ENCODE data around the gene SHISA3. TPM values are rescaled to one million over a fixed set of nuclear protein-coding genes. Genes with fewer than 3 reads are reported as not detected.

Gene SHISA3
- total and polyA plus RNA-seq, 2 of the 8 experiments (the other 6 are each of a cell fraction or from before 2014, with no cell fraction given) = 2.0 to 9.3 TPM

DNA sequence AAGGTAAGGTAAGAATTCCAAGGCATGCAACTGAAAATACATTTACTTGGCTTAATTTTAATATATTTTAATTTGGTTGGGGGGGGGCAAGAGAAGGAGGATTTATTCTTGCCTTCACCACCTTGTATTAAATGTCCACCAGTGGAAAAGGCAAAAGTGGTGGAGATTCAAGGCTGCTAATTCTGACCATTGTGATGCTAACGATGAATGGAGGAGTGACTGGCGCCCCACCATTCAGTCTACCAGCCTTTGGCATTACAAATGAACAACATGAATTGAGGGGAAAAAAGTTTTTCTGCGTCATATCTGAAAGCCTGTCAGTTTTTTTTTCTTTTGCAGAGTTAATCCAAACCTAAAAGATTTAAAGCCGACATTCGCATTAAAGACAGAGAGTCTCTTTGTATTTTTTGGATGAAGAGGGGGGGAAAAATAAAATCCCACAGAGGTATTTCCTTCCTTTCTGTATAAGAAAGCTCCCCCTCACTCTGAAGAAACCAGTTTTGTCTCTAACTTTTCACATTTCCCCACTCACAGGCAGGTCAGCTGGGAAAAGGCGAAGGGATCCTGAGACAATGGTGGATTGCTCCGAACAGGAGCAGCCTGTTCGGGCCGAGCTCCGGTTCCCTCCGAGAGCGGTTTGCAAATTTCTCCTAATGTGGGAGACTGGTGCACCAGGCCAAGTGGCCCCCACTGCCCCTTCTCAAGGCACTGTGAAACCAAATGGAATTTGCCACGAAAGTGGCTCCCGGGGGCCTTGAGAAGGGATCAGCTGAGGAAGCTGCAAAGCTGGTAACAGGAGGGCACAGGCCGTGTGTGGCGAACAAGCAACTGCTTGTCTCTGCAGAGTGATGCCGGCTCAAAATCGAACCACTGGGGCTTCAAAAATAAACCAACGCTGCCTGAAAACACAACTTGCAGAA, 28.1 kb downstream of the SHISA3 start:
- H2BK12ac ChIP-seq (ENCODE audit: low read depth, low read length) = no peak overlapping the region
- POLR2A ChIA-PET (ENCODE audit: partially characterized antibody) = no interaction called here

More for the DNA sequence above, 28.1 kb downstream of the SHISA3 start:
- H3K79me2 ChIP-seq (ENCODE audit: control insufficient read depth in 1 of 2, insufficient read depth in 2 of 2, low read length in 2 of 2) = no peaks in the 10 kb centered on the region
- H2BK5ac ChIP-seq (ENCODE audit: low read depth, low read length) = peak overlapping the region; percentile 21; the same call in 1 of the 2 replicates
- no peak overlapping the region for H3K9ac ChIP-seq (replicated peaks in 1 of 4; ENCODE audit: extremely low read depth in 1 of 4, low read depth in 3 of 4, low read length in 3 of 4)
- H3K18ac ChIP-seq (ENCODE audit: extremely low read depth, low read length) = peak overlapping the region; percentile 36; the same call in 1 of the 2 replicates
- no peak overlapping the region for H3K23ac ChIP-seq (ENCODE audit: insufficient read length)
- no peaks in the 10 kb centered on the region for H4K20me1 ChIP-seq (replicated peaks in 1 of 2; ENCODE audit: control insufficient read depth in 1 of 2, insufficient read depth in 2 of 2, low read length in 2 of 2)
- peaks cover 0 to 3% (median 0%) of the 10 kb centered on the region in 4 experiments; a peak in 2 of 7 replicates for H3K27me3 ChIP-seq (replicated peaks in 1 of 4; ENCODE audit: control insufficient read depth in 3 of 4, extremely low read depth in 1 of 4, insufficient read depth in 3 of 4, low read length in 3 of 4)
- H3K36me3 ChIP-seq (ENCODE audit: control insufficient read depth in 2 of 4, insufficient read depth in 4 of 4, low read length in 3 of 4) = no peaks in the 10 kb centered on the region; a peak in 1 of 8 replicates
- H2BK20ac ChIP-seq (ENCODE audit: low read length) = no peak overlapping the region
- H4K91ac ChIP-seq (replicated peaks; ENCODE audit: insufficient read length, low read length) = no peak overlapping the region
- H3K4ac ChIP-seq (replicated peaks; ENCODE audit: insufficient read length, low read depth, low read length) = no peak overlapping the region
- FAIRE-seq = peak; percentile 94
- H2BK120ac ChIP-seq (replicated peaks; ENCODE audit: low read depth, low read length) = peak overlapping the region; percentile 52
- no peak overlapping the region for H2AFZ ChIP-seq (ENCODE audit: low read length)
- H4K8ac ChIP-seq (ENCODE audit: extremely low read depth, insufficient read depth, low read length) = peak overlapping the region; percentile 90
- H3K27ac ChIP-seq (ENCODE audit: low read depth, low read length) = peak overlapping the region; percentile 57; the same call in 1 of the 2 replicates
- no peak overlapping the region for H2AK5ac ChIP-seq (ENCODE audit: low read depth, low read length)
- H3K79me1 ChIP-seq (ENCODE audit: low read depth, low read length) = no peaks in the 10 kb centered on the region
- H3K23me2 ChIP-seq (ENCODE audit: low read depth, low read length) = no peaks in the 10 kb centered on the region
- peak; percentile 31 for TF ChIP-seq NANOG (IDR thresholded peaks at IDR 0.05; ENCODE audit: insufficient read depth, low read depth, low read length, poor library complexity, severe bottlenecking)
- no peak for TF ChIP-seq CHD1 (IDR thresholded peaks at IDR 0.05; ENCODE audit: low read depth, low read length)
- TF ChIP-seq POU5F1 (IDR thresholded peaks at IDR 0.05; ENCODE audit: low read depth, low read length) = peak; percentile 75; the same call in 1 of the 2 replicates
- no peak for TF ChIP-seq JUND (IDR thresholded peaks at IDR 0.05; ENCODE audit: low read length)
- no peak for TF ChIP-seq TEAD4 (IDR thresholded peaks at IDR 0.05; ENCODE audit: low read depth, low read length)
- peaks cover 5 to 23% (median 15%) of the 10 kb centered on the region in 4 experiments for H3K4me1 ChIP-seq (replicated peaks in 1 of 4; ENCODE audit: control insufficient read depth in 3 of 4, insufficient read depth in 4 of 4, low read length in 3 of 4)
- no peak overlapping the region for H3K56ac ChIP-seq (replicated peaks; ENCODE audit: insufficient read length, low read depth, low read length)
- peak overlapping the region; percentile 18 to 30 for H3K4me2 ChIP-seq (ENCODE audit: insufficient read depth in 1 of 2, low read depth in 2 of 2, low read length in 2 of 2)
- H3K4me3 ChIP-seq (ENCODE audit: extremely low read depth in 1 of 4, insufficient read depth in 2 of 4, low read depth in 3 of 4, low read length in 4 of 4) = peak overlapping the region in 1 of 4 experiments; percentile 16; a peak in 1 of 8 replicates
- 42% methylated on average over 19 of the region's 19 CpGs; no CpG with 5 or more reads in 1 of the 2 experiments for WGBS, 2 experiments (ENCODE audit: extremely low coverage in 1 of 2, insufficient coverage in 1 of 2, insufficient read length in 1 of 2, insufficient replicate concordance in 2 of 2, low coverage in 1 of 2, low lambda C conversion rate in 2 of 2, missing lambda C conversion rate in 1 of 2)
- peak in 1 of 2 experiments; percentile 60 for DNase-seq (ENCODE audit: low read depth in 1 of 2, low spot score in 2 of 2)
- no peaks in the 10 kb centered on the region for H3K9me3 ChIP-seq (ENCODE audit: insufficient read depth in 2 of 2, low read depth in 1 of 2, low read length in 1 of 2)
- H2BK15ac ChIP-seq (ENCODE audit: low read length) = no peak overlapping the region
- CTCF ChIA-PET (ENCODE audit: partially characterized antibody) = interaction anchor here (0.6 to 1.9 kb wide), 5 partner anchors 9 to 94 kb away, joined by 3 to 6 read pairs (median 3); partner anchors contain the start of gene SHISA3
- peak overlapping the region; percentile 42 for H4K5ac ChIP-seq (ENCODE audit: insufficient read length, low read depth, low read length)
- H3K14ac ChIP-seq (ENCODE audit: insufficient read length) = no peak overlapping the region
